Measurements from ENCODE around the gene CEP78.

GRCh38 chr9:78261403-78262001, 25.6 kb downstream of the CEP78 start:
- TF ChIP-seq CTCF (IDR thresholded peaks at IDR 0.05) (peak; percentile 45 to 73 (median 55)), POLR2AphosphoS5 (IDR thresholded peaks at IDR 0.05; ENCODE audit: insufficient read depth in 1 of 2, low read depth in 1 of 2) (no peak)
